GM12801 (cell line): ENCODE data around the gene HCFC1R1.

Experiments used
- CTCF ChIP-seq: IDR thresholded peaks from one replicate; pipeline ENCODE4 v1.5.1; 2011; ENCODE audit warnings: control low read depth; ENCODE audit not compliant: insufficient read length; ENCODE audit errors: extremely low read depth

HCFC1R1 gene

GRCh38 chr16:3013998-3014690 lies 9.6 kb downstream of the HCFC1R1 start:
- no peak for TF ChIP-seq CTCF

- no peak for TF ChIP-seq CTCF
Observed at GRCh38 chr16:3013491-3013951, 10.2 kb downstream of the HCFC1R1 start.

GRCh38 chr16:3012828-3013420 lies 10.8 kb downstream of the HCFC1R1 start, which contains the start of gene CLDN9:
TSS of gene CLDN9 (plus strand) at chr16:3012923. CDS start at chr16:3013363, 440 bp downstream.
- TF ChIP-seq CTCF = no peak

GRCh38 chr16:3012246-3012645 lies 11.5 kb downstream of the HCFC1R1 start:
- TF ChIP-seq CTCF = no peak

GRCh38 chr16:3010510-3010909 lies 13.2 kb downstream of the HCFC1R1 start:
- TF ChIP-seq CTCF = no peak

GRCh38 chr16:3009568-3010390 lies 14.0 kb downstream of the HCFC1R1 start:
- no peak for TF ChIP-seq CTCF

- TF ChIP-seq CTCF = no peak
Observed at GRCh38 chr16:3008690-3009037, 15.1 kb downstream of the HCFC1R1 start.
